Cortex of kidney (tissue), 1 donor: ENCODE data around the gene SLF2.

Experiments used
- DNase-seq: peaks from one replicate; lab custom pipeline; 2025; lab: John Stamatoyannopoulos, UW

Gene SLF2

GRCh38 chr10:101000127-101000914, 87.6 kb downstream of the SLF2 start:
- no peak for DNase-seq

GRCh38 chr10:101000915-101001658, 88.3 kb downstream of the SLF2 start:
- DNase-seq: no peak

- DNase-seq: no peak
Observed at GRCh38 chr10:101001659-101002035, 88.9 kb downstream of the SLF2 start.

- no peak for DNase-seq
Observed at GRCh38 chr10:101002456-101002855, 89.7 kb downstream of the SLF2 start.

- DNase-seq: no peak
Observed at GRCh38 chr10:101003639-101004206, 91.0 kb downstream of the SLF2 start.

- DNase-seq: no peak
Observed at GRCh38 chr10:101005361-101005760, 92.6 kb downstream of the SLF2 start.

- DNase-seq: no peak
Observed at GRCh38 chr10:101005869-101006567, 93.3 kb downstream of the SLF2 start.

- DNase-seq: no peak
Observed at GRCh38 chr10:101006593-101007098, 93.9 kb downstream of the SLF2 start.

GRCh38 chr10:101007099-101007711, 94.4 kb downstream of the SLF2 start:
- DNase-seq: no peak

GRCh38 chr10:101007915-101008822, 95.4 kb downstream of the SLF2 start:
- DNase-seq: no peak

GRCh38 chr10:101008823-101009423, 96.2 kb downstream of the SLF2 start:
- no peak for DNase-seq

GRCh38 chr10:101010329-101010728, 97.6 kb downstream of the SLF2 start:
- no peak for DNase-seq

GRCh38 chr10:101011517-101012423, 99.0 kb downstream of the SLF2 start:
- no peak for DNase-seq

- no peak for DNase-seq
Observed at GRCh38 chr10:101012525-101013364, 100.0 kb downstream of the SLF2 start.

GRCh38 chr10:101013365-101013825, 100.6 kb downstream of the SLF2 start:
- no peak for DNase-seq

GRCh38 chr10:101014230-101014884, 101.6 kb downstream of the SLF2 start:
- DNase-seq: no peak
